PC-3 (cell line): Measurements from ENCODE around the gene KLHL13.

Experiments used
- CTCF ChIP-seq: fragments of 300-600 bp; sonication (generic); conservative IDR thresholded peaks from 2 replicates; pipeline ENCODE4 v1.5.1; 2017; ENCODE audit warnings: antibody characterized with exemption, low read depth, mild to moderate bottlenecking, low read length
- EZH2phosphoT487 ChIP-seq: fragments of 300-600 bp; sonication (generic); IDR thresholded peaks from 2 replicates; pipeline ENCODE4 v1.6.1; 2018; ENCODE audit warnings: mild to moderate bottlenecking, antibody characterized with exemption, low read length, borderline replicate concordance

- TF ChIP-seq CTCF: no peak
- TF ChIP-seq EZH2phosphoT487: no peak
Measured at GRCh38 chrX:117977526-117977925, 139.1 kb downstream of the KLHL13 start.
